Measurements from ENCODE around the gene GNAT3.

- TF ChIP-seq GATA2 (IDR thresholded peaks at IDR 0.05; ENCODE audit: low read depth, low read length), result no peak
- no peak for TF ChIP-seq GATA3 (IDR thresholded peaks at IDR 0.05; ENCODE audit: low read depth, low read length)
Observed at GRCh38 chr7:80417211-80417793, 94.6 kb downstream of the GNAT3 start.
